ENCODE measurements around the gene STARD10.
A peak's percentile ranks its signal among the peaks of the same experiment; 100 is the strongest.

STARD10 gene

DNA sequence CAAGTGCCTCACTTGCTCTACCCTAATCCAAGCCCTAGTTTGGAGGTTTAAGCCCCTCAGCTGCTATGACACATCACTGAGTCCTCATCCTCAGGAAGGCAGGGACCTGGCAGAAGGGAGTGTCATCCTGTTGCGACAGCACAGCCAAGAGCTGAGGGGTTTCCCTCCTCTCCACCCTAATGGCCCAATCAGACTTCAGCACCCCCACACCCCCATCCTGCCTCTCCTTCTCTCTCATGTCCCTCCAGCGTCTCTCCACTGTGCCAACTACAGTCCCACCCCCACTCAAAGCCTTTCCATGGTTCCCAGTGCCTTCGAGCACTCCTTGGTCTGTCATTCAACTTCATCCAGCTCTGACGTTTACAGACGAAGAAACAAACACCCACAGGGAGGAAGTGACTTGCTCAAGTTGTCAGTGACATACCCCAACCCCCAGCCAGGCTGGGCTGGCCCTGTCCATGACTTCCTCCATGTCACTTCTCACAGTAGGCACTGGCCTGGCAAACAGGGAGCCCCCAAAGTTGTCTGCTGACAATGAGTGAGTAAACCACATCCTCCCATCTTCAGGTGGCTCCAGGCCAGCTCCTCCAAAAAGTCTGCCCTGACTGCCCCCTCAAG, 57.3 kb downstream of the STARD10 start:
- Histone ChIP-seq H3K9me3 (ENCODE audit: control insufficient read depth, insufficient read depth, low read length) (no peaks in the 10 kb centered on the region), H3K27me3 (ENCODE audit: control insufficient read depth, insufficient read depth, low read length) (no peaks in the 10 kb centered on the region), H3K36me3 (ENCODE audit: control insufficient read depth, insufficient read depth, low read length) (peaks cover 2% of the 10 kb centered on the region), H3K4me1 (ENCODE audit: control insufficient read depth, insufficient read depth, low read length) (peaks cover 5% of the 10 kb centered on the region), H3K9ac (ENCODE audit: low read depth, low read length) (no peak overlapping the region), H3K4me3 (ENCODE audit: low read depth, low read length) (no peak overlapping the region)

DNA sequence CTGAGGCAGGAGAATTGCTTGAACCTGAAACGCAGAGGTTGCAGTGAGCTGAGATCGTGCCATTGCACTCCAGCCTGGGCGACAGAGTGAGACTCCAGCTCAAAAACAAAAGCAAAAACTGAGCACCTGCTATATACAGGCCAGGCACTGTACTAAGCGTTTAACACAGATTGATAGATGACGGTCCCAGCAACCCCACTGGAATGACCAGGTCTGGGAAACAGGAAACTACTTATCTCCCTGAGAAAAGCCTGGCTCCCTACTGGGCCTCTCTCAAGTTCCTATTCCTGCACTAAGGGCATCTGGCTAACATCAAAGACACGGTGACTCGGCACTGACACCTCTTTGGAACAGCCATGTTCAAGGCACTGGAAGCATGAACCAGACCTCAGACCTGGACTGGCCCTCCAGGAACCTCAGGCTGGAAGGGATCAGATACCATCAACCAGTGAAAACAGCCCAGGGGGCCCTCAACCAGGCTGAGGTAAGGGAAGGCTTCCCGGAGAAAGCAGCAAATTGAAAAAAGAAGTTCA, 58.3 kb downstream of the STARD10 start:
- Histone ChIP-seq H3K4me1 (ENCODE audit: control insufficient read depth, insufficient read depth, low read length) (peaks cover 4% of the 10 kb centered on the region), H3K27me3 (ENCODE audit: control insufficient read depth, insufficient read depth, low read length) (no peaks in the 10 kb centered on the region), H3K36me3 (ENCODE audit: control insufficient read depth, insufficient read depth, low read length) (peaks cover 2% of the 10 kb centered on the region), H3K9me3 (ENCODE audit: control insufficient read depth, insufficient read depth, low read length) (no peaks in the 10 kb centered on the region), H3K9ac (ENCODE audit: low read depth, low read length) (peak overlapping the region; percentile 50), H3K4me3 (ENCODE audit: low read depth, low read length) (no peak overlapping the region)

DNA sequence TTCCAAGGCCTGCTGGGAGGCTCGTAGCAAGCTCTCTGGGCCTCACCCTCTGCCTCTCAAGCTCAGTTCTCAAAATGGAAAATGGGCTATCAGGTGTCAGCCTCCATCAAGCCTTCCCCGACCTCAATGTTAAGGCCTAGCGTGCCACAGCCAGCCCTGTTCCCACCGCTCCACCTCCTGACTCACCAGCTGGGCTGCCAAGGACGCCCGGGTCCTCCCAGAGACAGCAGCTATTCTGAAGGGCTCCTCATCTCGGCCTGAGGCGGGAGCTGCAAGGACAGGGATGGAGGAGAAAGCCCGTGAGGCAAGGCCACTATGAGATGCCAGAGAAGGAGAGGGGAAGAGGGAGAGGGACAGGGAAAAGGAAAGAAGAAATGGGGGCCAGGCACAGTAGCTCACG, 61.5 kb downstream of the STARD10 start:
- H3K9ac ChIP-seq (ENCODE audit: low read depth, low read length) = no peak overlapping the region
- H3K27me3 ChIP-seq (ENCODE audit: control insufficient read depth, insufficient read depth, low read length) = no peaks in the 10 kb centered on the region
- no peaks in the 10 kb centered on the region for H3K36me3 ChIP-seq (ENCODE audit: control insufficient read depth, insufficient read depth, low read length)
- peaks cover 4% of the 10 kb centered on the region for H3K4me1 ChIP-seq (ENCODE audit: control insufficient read depth, insufficient read depth, low read length)
- H3K9me3 ChIP-seq (ENCODE audit: control insufficient read depth, insufficient read depth, low read length) = no peaks in the 10 kb centered on the region
- no peak overlapping the region for H3K4me3 ChIP-seq (ENCODE audit: low read depth, low read length)

DNA sequence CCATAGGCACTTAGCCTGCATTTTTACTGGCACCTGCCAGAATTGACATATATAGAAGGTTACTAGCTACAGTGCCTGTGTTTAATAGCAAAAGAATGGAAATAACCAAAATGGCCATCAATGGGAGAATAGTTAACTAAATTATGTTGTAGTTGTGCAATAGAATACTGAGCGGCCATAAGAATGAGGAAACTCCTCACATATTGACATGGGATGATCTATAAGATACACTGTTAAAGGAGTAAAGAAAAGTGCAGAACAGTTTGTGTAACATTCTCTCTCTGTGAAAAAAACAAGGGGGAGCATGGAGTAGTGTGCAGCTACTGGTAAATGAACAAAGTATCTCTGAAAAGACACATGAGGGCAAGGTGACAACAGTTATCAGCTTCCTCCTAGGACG, 63.1 kb downstream of the STARD10 start:
- Histone ChIP-seq H3K27me3 (ENCODE audit: control insufficient read depth, insufficient read depth, low read length) (no peaks in the 10 kb centered on the region), H3K36me3 (ENCODE audit: control insufficient read depth, insufficient read depth, low read length) (peaks cover 3% of the 10 kb centered on the region), H3K9ac (ENCODE audit: low read depth, low read length) (no peak overlapping the region), H3K9me3 (ENCODE audit: control insufficient read depth, insufficient read depth, low read length) (no peaks in the 10 kb centered on the region), H3K4me1 (ENCODE audit: control insufficient read depth, insufficient read depth, low read length) (peaks cover 4% of the 10 kb centered on the region), H3K4me3 (ENCODE audit: low read depth, low read length) (no peak overlapping the region)

DNA sequence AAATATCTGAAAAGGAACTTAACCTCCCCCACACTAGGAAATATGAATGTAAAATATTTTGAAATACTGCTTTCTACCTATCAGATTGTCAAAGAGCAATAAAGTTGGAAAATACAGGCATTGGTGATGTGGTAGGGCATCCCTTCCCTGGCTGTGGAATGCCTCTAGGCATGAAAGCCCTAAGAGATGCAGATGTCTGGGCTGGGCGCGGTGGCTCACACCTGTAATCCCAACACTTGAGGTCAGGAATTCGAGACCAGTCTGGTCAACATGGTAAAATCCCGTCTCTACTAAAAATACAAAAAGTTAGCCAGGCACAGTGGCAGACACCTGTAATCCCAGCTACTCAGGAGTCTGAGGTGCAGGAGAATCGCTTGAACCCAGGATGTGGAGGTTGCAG, 63.6 kb downstream of the STARD10 start:
- no peak overlapping the region for H3K4me3 ChIP-seq (ENCODE audit: low read depth, low read length)
- H3K36me3 ChIP-seq (ENCODE audit: control insufficient read depth, insufficient read depth, low read length) = peaks cover 3% of the 10 kb centered on the region
- H3K4me1 ChIP-seq (ENCODE audit: control insufficient read depth, insufficient read depth, low read length) = peaks cover 4% of the 10 kb centered on the region
- no peak overlapping the region for H3K9ac ChIP-seq (ENCODE audit: low read depth, low read length)
- no peaks in the 10 kb centered on the region for H3K9me3 ChIP-seq (ENCODE audit: control insufficient read depth, insufficient read depth, low read length)
- no peaks in the 10 kb centered on the region for H3K27me3 ChIP-seq (ENCODE audit: control insufficient read depth, insufficient read depth, low read length)

DNA sequence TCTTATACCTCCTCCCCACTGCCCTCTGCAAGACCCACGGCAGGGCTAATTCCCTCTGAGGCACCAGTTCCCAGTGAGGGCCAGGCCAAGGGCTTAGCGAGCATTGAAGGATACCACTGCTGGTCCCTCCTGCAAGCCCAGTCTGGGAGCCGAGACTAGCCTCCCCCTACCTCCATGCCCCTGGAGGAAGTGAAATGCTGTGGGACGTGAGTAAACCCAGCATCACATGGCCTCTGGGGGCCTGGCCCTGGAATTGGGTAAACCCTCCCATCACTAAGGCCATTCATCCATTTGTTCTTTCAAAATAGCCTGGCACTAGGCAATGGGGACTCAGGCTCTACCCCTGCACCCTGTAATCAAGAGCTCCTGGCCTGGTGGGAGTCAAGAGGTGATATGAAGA, 66.3 kb downstream of the STARD10 start:
- Histone ChIP-seq H3K9ac (ENCODE audit: low read depth, low read length) (no peak overlapping the region), H3K4me1 (ENCODE audit: control insufficient read depth, insufficient read depth, low read length) (peaks cover 4% of the 10 kb centered on the region)

DNA sequence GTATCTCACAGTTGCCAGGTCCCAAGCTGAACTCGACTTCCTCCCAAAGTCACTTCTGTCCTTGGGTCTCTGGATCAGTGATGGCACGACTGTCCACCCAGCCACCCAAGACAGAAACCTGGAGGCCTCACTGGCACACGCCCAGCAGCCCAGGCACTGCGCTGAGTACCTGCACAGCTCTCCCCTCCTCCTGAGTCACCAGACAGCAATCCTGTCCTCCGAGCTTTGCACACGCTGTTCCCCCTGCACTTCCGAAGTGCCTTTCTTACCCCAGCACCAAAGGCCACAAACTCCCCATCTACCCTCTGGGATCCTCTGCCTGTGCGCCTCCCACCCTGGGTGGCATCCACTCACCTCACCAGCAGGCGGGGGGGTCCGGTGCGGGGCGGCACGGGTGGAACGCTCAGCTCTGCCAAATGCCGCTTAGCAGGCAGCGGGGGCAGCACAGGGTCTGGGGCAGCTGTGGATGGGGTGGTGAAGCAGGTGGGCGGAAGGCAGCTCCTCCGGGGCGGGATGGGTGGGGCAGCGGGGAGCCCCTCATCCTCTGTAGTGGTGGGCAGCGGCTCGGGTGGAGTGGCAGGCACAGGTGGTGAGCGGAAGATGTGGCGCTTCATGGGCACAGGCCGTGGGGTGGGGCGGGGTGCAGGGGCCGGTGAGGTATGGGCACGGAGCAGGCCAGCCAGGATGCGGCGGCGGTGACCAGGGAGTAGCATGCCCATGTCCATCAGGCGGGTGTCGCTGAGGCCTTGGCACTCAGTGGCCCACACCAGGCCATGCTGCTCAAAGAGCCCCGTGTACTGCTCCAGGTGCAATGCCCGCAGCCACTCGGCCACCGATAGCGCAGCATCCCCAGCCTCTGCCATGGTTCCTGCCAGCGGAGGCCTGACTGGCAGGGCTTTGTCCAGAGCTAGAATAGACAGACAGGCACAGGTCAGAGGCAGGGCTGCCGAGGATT, 67.3 kb downstream of the STARD10 start:
- Histone ChIP-seq H3K9ac (ENCODE audit: low read depth, low read length) (no peak overlapping the region), H3K27me3 (ENCODE audit: control insufficient read depth, insufficient read depth, low read length) (no peaks in the 10 kb centered on the region), H3K36me3 (ENCODE audit: control insufficient read depth, insufficient read depth, low read length) (peaks cover 9% of the 10 kb centered on the region), H3K4me3 (ENCODE audit: low read depth, low read length) (no peak overlapping the region), H3K4me1 (ENCODE audit: control insufficient read depth, insufficient read depth, low read length) (peaks cover 4% of the 10 kb centered on the region), H3K9me3 (ENCODE audit: control insufficient read depth, insufficient read depth, low read length) (no peaks in the 10 kb centered on the region)

More for the DNA sequence above, 66.3 kb downstream of the STARD10 start:
- no peaks in the 10 kb centered on the region for H3K27me3 ChIP-seq (ENCODE audit: control insufficient read depth, insufficient read depth, low read length)
- no peak overlapping the region for H3K4me3 ChIP-seq (ENCODE audit: low read depth, low read length)
- H3K9me3 ChIP-seq (ENCODE audit: control insufficient read depth, insufficient read depth, low read length) = no peaks in the 10 kb centered on the region
- H3K36me3 ChIP-seq (ENCODE audit: control insufficient read depth, insufficient read depth, low read length) = peaks cover 6% of the 10 kb centered on the region

DNA sequence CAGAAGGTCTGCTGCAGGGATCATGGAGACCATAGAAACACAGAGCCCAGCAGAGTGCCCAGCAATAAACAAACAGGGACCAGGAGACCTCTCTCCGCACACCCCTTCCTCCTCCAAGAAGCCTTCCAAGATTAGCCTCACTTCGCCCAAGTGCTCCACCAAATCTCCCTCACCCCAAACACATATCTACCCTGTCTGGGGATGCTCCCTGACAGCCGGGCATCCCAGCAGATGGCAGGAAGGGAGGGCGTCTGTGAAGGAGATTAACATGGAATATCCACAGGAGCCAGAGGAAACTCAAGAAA, 68.2 kb downstream of the STARD10 start:
- Histone ChIP-seq H3K4me3 (ENCODE audit: low read depth, low read length) (no peak overlapping the region), H3K4me1 (ENCODE audit: control insufficient read depth, insufficient read depth, low read length) (peaks cover 2% of the 10 kb centered on the region), H3K9ac (ENCODE audit: low read depth, low read length) (peak overlapping the region; percentile 47), H3K9me3 (ENCODE audit: control insufficient read depth, insufficient read depth, low read length) (no peaks in the 10 kb centered on the region), H3K27me3 (ENCODE audit: control insufficient read depth, insufficient read depth, low read length) (no peaks in the 10 kb centered on the region), H3K36me3 (ENCODE audit: control insufficient read depth, insufficient read depth, low read length) (peaks cover 10% of the 10 kb centered on the region)

DNA sequence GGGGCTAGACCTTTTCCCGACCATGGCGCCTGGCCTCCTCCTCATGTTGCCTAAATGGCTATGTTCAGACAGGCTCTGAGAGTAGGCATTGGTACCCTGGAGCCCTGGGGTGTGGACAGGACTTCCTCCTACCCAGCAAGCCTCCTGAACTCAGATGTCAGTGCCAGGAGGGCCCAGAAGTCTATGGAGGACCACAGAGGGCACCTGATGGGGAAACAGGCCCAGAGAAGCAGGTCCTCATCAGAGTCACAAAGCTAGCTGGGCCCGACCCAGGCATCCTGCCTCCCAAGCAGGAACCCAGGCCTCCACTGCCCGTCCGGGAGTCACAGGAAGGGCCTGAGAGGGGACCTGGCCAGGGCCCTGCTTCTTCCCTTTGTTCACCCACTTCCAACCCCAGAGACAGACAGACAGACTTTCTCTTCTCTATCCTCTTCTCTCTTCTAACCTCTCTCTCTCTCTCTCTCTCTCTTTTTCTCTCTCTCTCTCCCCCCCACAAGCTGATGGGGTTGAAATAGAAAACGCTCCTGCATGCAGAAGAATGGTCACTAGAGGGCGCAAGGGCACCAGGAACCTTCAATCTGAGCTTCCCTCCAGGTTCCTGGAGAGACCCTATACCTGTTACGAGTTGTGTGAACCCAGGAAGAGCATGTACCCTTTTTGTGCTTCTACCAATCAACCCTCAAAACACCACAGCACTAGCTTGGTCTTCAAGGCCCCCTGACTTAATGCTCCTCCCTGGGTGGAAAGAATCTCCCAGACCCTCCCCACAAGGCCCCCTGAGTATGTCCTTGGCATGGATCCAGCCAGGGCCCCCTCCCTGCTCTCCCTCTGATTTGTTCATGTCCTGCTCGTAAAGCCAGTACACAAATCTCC, 68.8 kb downstream of the STARD10 start:
- Histone ChIP-seq H3K27me3 (ENCODE audit: control insufficient read depth, insufficient read depth, low read length) (no peaks in the 10 kb centered on the region), H3K9ac (ENCODE audit: low read depth, low read length) (peak overlapping the region; percentile 47), H3K9me3 (ENCODE audit: control insufficient read depth, insufficient read depth, low read length) (no peaks in the 10 kb centered on the region), H3K36me3 (ENCODE audit: control insufficient read depth, insufficient read depth, low read length) (peaks cover 10% of the 10 kb centered on the region), H3K4me1 (ENCODE audit: control insufficient read depth, insufficient read depth, low read length) (no peaks in the 10 kb centered on the region), H3K4me3 (ENCODE audit: low read depth, low read length) (no peak overlapping the region)

DNA sequence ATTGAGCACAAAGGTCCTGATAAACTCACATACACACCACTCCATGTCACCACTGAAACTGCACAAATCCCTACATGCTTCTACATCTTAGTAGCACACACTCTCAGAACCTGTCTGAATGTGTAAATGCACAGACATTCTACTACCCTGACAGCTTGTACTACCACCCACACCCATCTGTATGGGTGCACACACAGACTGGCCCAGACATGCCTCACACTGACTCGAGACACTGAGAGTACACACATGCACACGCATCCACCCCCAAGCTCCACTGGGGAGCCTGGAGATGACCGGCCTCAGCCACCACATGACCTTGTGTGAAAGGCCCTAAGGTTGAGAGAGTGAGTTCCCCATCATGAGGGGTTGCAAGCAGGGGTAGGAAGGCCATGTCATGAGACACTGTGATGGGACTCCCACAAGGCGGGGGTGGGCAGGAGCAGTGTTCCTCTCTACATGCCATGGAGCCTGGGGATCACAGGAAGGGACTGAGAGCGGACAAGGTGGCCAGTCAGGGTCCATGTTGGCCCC, 69.8 kb downstream of the STARD10 start:
- H3K9ac ChIP-seq (ENCODE audit: low read depth, low read length) = no peak overlapping the region
- H3K4me3 ChIP-seq (ENCODE audit: low read depth, low read length) = no peak overlapping the region
- no peaks in the 10 kb centered on the region for H3K27me3 ChIP-seq (ENCODE audit: control insufficient read depth, insufficient read depth, low read length)
- H3K9me3 ChIP-seq (ENCODE audit: control insufficient read depth, insufficient read depth, low read length) = no peaks in the 10 kb centered on the region
- no peaks in the 10 kb centered on the region for H3K4me1 ChIP-seq (ENCODE audit: control insufficient read depth, insufficient read depth, low read length)
- H3K36me3 ChIP-seq (ENCODE audit: control insufficient read depth, insufficient read depth, low read length) = peaks cover 10% of the 10 kb centered on the region

DNA sequence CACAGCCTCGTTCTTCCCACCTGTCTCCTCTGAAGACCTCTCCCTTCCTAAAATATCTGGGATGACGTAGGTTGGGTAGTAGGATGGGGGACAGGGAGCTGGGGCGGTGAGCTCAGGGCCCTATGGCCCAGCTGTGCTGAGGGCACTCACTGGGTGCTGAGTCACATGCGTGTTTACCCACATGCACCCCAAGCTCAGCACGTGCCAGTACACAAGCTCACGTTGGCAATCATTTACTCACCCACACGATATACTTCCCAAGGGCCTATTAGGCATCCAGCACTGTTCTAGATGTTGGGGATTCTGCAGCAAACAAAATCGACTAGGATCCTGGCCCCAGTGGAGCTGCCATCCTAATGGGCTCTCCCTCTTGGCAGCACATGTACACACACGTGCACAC, 70.3 kb downstream of the STARD10 start:
- Histone ChIP-seq H3K4me3 (ENCODE audit: low read depth, low read length) (no peak overlapping the region), H3K4me1 (ENCODE audit: control insufficient read depth, insufficient read depth, low read length) (no peaks in the 10 kb centered on the region), H3K27me3 (ENCODE audit: control insufficient read depth, insufficient read depth, low read length) (no peaks in the 10 kb centered on the region), H3K9ac (ENCODE audit: low read depth, low read length) (no peak overlapping the region), H3K9me3 (ENCODE audit: control insufficient read depth, insufficient read depth, low read length) (no peaks in the 10 kb centered on the region), H3K36me3 (ENCODE audit: control insufficient read depth, insufficient read depth, low read length) (peaks cover 15% of the 10 kb centered on the region)

Data from iPS-15b (cell line).